Stimulated activated CD4-positive, alpha-beta T cell treated with anti-CD3 and anti-CD28 coated beads, Interleukin-12 subunit alpha, Interleukin-12 subunit beta, amount 100 ng/mL, for 4 hours (primary cell): ENCODE measurements around the gene SLC19A1.
A peak's percentile ranks its signal among the peaks of the same experiment; 100 is the strongest.

Experiments
- DNase-seq: peaks from one replicate; pipeline ENCODE4 v3.0.0-alpha.2; 2020

Gene SLC19A1

GRCh38 chr21:45488931-45489721 lies 53.1 kb downstream of the SLC19A1 start:
- DNase-seq: no peak

GRCh38 chr21:45487891-45488600 lies 54.2 kb downstream of the SLC19A1 start:
- DNase-seq: no peak

- DNase-seq: no peak
Measured at GRCh38 chr21:45487161-45487806, 55.0 kb downstream of the SLC19A1 start.

GRCh38 chr21:45486443-45487160 lies 55.6 kb downstream of the SLC19A1 start:
- no peak for DNase-seq

- DNase-seq: no peak
Measured at GRCh38 chr21:45485686-45486442, 56.4 kb downstream of the SLC19A1 start.

GRCh38 chr21:45484318-45484717 lies 57.9 kb downstream of the SLC19A1 start:
- no peak for DNase-seq

- peak; percentile 32 for DNase-seq
Measured at GRCh38 chr21:45482899-45483821, 59.1 kb downstream of the SLC19A1 start.

- DNase-seq: no peak
Measured at GRCh38 chr21:45481977-45482898, 60.0 kb downstream of the SLC19A1 start.

GRCh38 chr21:45481566-45481965 lies 60.7 kb downstream of the SLC19A1 start:
- DNase-seq: no peak

GRCh38 chr21:45480701-45481500 lies 61.3 kb downstream of the SLC19A1 start:
- no peak for DNase-seq

GRCh38 chr21:45479691-45480675 lies 62.3 kb downstream of the SLC19A1 start:
- peak; percentile 20 for DNase-seq

- DNase-seq: no peak
Measured at GRCh38 chr21:45478816-45479669, 63.2 kb downstream of the SLC19A1 start.

- DNase-seq: peak; percentile 73
Measured at GRCh38 chr21:45478115-45478801, 64.0 kb downstream of the SLC19A1 start.

GRCh38 chr21:45477176-45478114 lies 64.8 kb downstream of the SLC19A1 start:
- no peak for DNase-seq

- DNase-seq: no peak
Measured at GRCh38 chr21:45476582-45476981, 65.7 kb downstream of the SLC19A1 start.
